Measurements from ENCODE around the gene FHOD3. TPM values are rescaled to one million over a fixed set of nuclear protein-coding genes. Genes with fewer than 3 reads are reported as not detected.

Gene FHOD3
- total and polyA plus RNA-seq, 2 donors = 0.90 to 4.1 TPM

- DNase-seq (ENCODE audit: low read depth in 6 of 9, low spot score in 9 of 9) = no peak
- Histone ChIP-seq H3K4me1 (ENCODE audit: control insufficient read depth in 2 of 2, insufficient read depth in 2 of 2, low read length in 2 of 2) (no peaks in the 10 kb centered on the region), H3K36me3 (ENCODE audit: control insufficient read depth in 2 of 2, insufficient read depth in 2 of 2, low read length in 1 of 2) (no peaks in the 10 kb centered on the region), H3K4me3 (ENCODE audit: low read length in 2 of 2) (no peak overlapping the region), H3K9me3 (ENCODE audit: control insufficient read depth in 2 of 2, insufficient read depth in 1 of 2, low read length in 1 of 2) (no peaks in the 10 kb centered on the region), H3K27me3 (ENCODE audit: control insufficient read depth in 2 of 2, insufficient read depth in 1 of 2, low read length in 1 of 2) (no peaks in the 10 kb centered on the region), H3K27ac (ENCODE audit: low read depth in 1 of 2, low read length in 1 of 2) (no peak overlapping the region)
- WGBS = 95% methylated on average over 6 of the region's 6 CpGs
These were observed 356.4 kb downstream of the FHOD3 start for GRCh38 chr18:36653870-36654269.

- H3K36me3 ChIP-seq (ENCODE audit: control insufficient read depth in 2 of 2, insufficient read depth in 2 of 2, low read length in 1 of 2) = no peaks in the 10 kb centered on the region
- H3K27ac ChIP-seq (ENCODE audit: low read depth in 1 of 2, low read length in 1 of 2) = no peak overlapping the region
- DNase-seq (ENCODE audit: low read depth in 6 of 9, low spot score in 9 of 9) = no peak
- no peak overlapping the region for H3K4me3 ChIP-seq (ENCODE audit: low read length in 2 of 2)
- no peaks in the 10 kb centered on the region for H3K4me1 ChIP-seq (ENCODE audit: control insufficient read depth in 2 of 2, insufficient read depth in 2 of 2, low read length in 2 of 2)
- no peaks in the 10 kb centered on the region for H3K9me3 ChIP-seq (ENCODE audit: control insufficient read depth in 2 of 2, insufficient read depth in 1 of 2, low read length in 1 of 2)
- 92% methylated on average over 6 of the region's 6 CpGs for WGBS
- no peaks in the 10 kb centered on the region for H3K27me3 ChIP-seq (ENCODE audit: control insufficient read depth in 2 of 2, insufficient read depth in 1 of 2, low read length in 1 of 2)
These were observed 357.6 kb downstream of the FHOD3 start for GRCh38 chr18:36655074-36655473.

GRCh38 chr18:36655930-36656329 lies 358.4 kb downstream of the FHOD3 start:
- Histone ChIP-seq H3K4me3 (ENCODE audit: low read length in 2 of 2) (no peak overlapping the region), H3K36me3 (ENCODE audit: control insufficient read depth in 2 of 2, insufficient read depth in 2 of 2, low read length in 1 of 2) (no peaks in the 10 kb centered on the region), H3K27ac (ENCODE audit: low read depth in 1 of 2, low read length in 1 of 2) (no peak overlapping the region), H3K4me1 (ENCODE audit: control insufficient read depth in 2 of 2, insufficient read depth in 2 of 2, low read length in 2 of 2) (no peaks in the 10 kb centered on the region), H3K27me3 (ENCODE audit: control insufficient read depth in 2 of 2, insufficient read depth in 1 of 2, low read length in 1 of 2) (no peaks in the 10 kb centered on the region), H3K9me3 (ENCODE audit: control insufficient read depth in 2 of 2, insufficient read depth in 1 of 2, low read length in 1 of 2) (no peaks in the 10 kb centered on the region)
- no peak for DNase-seq (ENCODE audit: low read depth in 6 of 9, low spot score in 9 of 9)
- whole genome bisulfite sequencing = 68% methylated on average over 4 of the region's 4 CpGs

GRCh38 chr18:36658611-36659010 lies 361.1 kb downstream of the FHOD3 start:
- H3K4me1 ChIP-seq (ENCODE audit: control insufficient read depth in 2 of 2, insufficient read depth in 2 of 2, low read length in 2 of 2) = no peaks in the 10 kb centered on the region
- no peaks in the 10 kb centered on the region for H3K9me3 ChIP-seq (ENCODE audit: control insufficient read depth in 2 of 2, insufficient read depth in 1 of 2, low read length in 1 of 2)
- no peak overlapping the region for H3K27ac ChIP-seq (ENCODE audit: low read depth in 1 of 2, low read length in 1 of 2)
- no peak for DNase-seq (ENCODE audit: low read depth in 6 of 9, low spot score in 9 of 9)
- no peak overlapping the region for H3K4me3 ChIP-seq (ENCODE audit: low read length in 2 of 2)
- 98% methylated on average over 1 of the region's 1 CpG for WGBS
- H3K36me3 ChIP-seq (ENCODE audit: control insufficient read depth in 2 of 2, insufficient read depth in 2 of 2, low read length in 1 of 2) = no peaks in the 10 kb centered on the region
- no peaks in the 10 kb centered on the region for H3K27me3 ChIP-seq (ENCODE audit: control insufficient read depth in 2 of 2, insufficient read depth in 1 of 2, low read length in 1 of 2)

DNA sequence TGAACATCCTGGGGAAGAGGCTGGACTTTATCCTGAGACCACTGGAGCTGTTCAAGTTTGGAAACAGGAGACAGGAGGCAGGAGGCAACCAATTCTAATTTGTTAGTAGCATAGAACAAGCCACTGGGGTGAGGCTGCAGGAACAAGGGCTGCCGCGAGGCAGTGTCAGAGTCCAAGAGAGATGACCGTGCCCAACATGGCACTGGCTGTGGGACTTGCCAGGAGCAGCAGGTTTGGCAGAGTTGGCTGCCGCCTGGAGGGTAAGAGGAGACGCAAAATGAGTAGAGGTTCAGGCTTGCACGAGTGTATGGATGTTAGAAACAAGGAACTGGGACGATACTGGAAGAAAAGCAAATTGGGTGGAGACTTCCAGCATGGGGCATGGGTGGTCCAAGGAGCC lies 362.8 kb downstream of the FHOD3 start:
- no peaks in the 10 kb centered on the region for H3K27me3 ChIP-seq (ENCODE audit: control insufficient read depth in 2 of 2, insufficient read depth in 1 of 2, low read length in 1 of 2)
- no peak for DNase-seq (ENCODE audit: low read depth in 6 of 9, low spot score in 9 of 9)
- no peaks in the 10 kb centered on the region for H3K4me1 ChIP-seq (ENCODE audit: control insufficient read depth in 2 of 2, insufficient read depth in 2 of 2, low read length in 2 of 2)
- H3K27ac ChIP-seq (ENCODE audit: low read depth in 1 of 2, low read length in 1 of 2) = no peak overlapping the region
- 97% methylated on average over 7 of the region's 7 CpGs for WGBS
- no peaks in the 10 kb centered on the region for H3K36me3 ChIP-seq (ENCODE audit: control insufficient read depth in 2 of 2, insufficient read depth in 2 of 2, low read length in 1 of 2)
- no peak overlapping the region for H3K4me3 ChIP-seq (ENCODE audit: low read length in 2 of 2)
- H3K9me3 ChIP-seq (ENCODE audit: control insufficient read depth in 2 of 2, insufficient read depth in 1 of 2, low read length in 1 of 2) = no peaks in the 10 kb centered on the region

DNA sequence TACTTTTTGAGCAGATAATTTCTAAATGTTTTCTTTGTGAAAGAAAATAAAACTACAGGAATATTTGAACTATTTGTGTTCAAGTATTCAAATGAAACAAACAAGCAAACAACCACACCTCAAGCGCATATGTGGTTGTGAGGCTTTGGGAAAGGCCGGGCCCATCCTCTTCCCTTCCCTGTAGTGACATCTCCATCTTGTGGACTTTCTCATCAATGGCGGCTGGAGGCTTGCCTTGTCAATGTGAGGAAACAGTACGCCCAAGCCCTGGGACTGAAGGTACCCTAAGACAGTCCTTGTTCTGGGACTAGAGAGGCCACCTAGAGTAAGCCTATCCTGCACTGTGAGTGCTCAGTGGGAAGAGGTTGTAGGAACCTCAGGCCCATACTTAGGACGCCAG lies 364.5 kb downstream of the FHOD3 start:
- 95% methylated on average over 5 of the region's 5 CpGs for WGBS
- Histone ChIP-seq H3K27me3 (ENCODE audit: control insufficient read depth in 2 of 2, insufficient read depth in 1 of 2, low read length in 1 of 2) (no peaks in the 10 kb centered on the region), H3K27ac (ENCODE audit: low read depth in 1 of 2, low read length in 1 of 2) (no peak overlapping the region), H3K4me1 (ENCODE audit: control insufficient read depth in 2 of 2, insufficient read depth in 2 of 2, low read length in 2 of 2) (no peaks in the 10 kb centered on the region), H3K4me3 (ENCODE audit: low read length in 2 of 2) (no peak overlapping the region), H3K9me3 (ENCODE audit: control insufficient read depth in 2 of 2, insufficient read depth in 1 of 2, low read length in 1 of 2) (no peaks in the 10 kb centered on the region), H3K36me3 (ENCODE audit: control insufficient read depth in 2 of 2, insufficient read depth in 2 of 2, low read length in 1 of 2) (no peaks in the 10 kb centered on the region)
- no peak for DNase-seq (ENCODE audit: low read depth in 6 of 9, low spot score in 9 of 9)

DNA sequence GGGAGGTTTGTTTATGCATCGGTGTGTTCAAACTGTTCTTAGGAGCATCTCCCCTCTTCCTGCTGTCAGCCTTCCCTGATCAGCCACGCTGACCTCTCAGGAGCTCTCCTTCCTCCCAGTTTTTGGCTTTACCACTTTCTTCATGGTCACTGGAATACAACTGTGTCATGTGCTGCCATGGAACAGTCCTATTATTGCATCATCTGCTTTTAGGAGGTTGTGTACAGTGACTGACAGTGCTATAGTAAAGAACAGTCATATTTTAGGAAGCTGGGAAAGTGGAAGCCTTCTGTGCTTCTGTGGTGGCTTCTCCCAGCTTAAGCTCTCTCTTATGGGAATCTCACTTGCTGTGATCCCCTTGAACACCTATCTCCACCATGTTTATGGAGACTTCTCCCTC lies 365.8 kb downstream of the FHOD3 start:
- no peaks in the 10 kb centered on the region for H3K9me3 ChIP-seq (ENCODE audit: control insufficient read depth in 2 of 2, insufficient read depth in 1 of 2, low read length in 1 of 2)
- no peak overlapping the region for H3K4me3 ChIP-seq (ENCODE audit: low read length in 2 of 2)
- no peak overlapping the region for H3K27ac ChIP-seq (ENCODE audit: low read depth in 1 of 2, low read length in 1 of 2)
- H3K36me3 ChIP-seq (ENCODE audit: control insufficient read depth in 2 of 2, insufficient read depth in 2 of 2, low read length in 1 of 2) = no peaks in the 10 kb centered on the region
- no peak for DNase-seq (ENCODE audit: low read depth in 6 of 9, low spot score in 9 of 9)
- no peaks in the 10 kb centered on the region for H3K27me3 ChIP-seq (ENCODE audit: control insufficient read depth in 2 of 2, insufficient read depth in 1 of 2, low read length in 1 of 2)
- 92% methylated on average over 2 of the region's 2 CpGs for whole genome bisulfite sequencing
- no peaks in the 10 kb centered on the region for H3K4me1 ChIP-seq (ENCODE audit: control insufficient read depth in 2 of 2, insufficient read depth in 2 of 2, low read length in 2 of 2)

GRCh38 chr18:36665952-36666351 lies 368.4 kb downstream of the FHOD3 start:
- no peak overlapping the region for H3K4me3 ChIP-seq (ENCODE audit: low read length in 2 of 2)
- H3K27ac ChIP-seq (ENCODE audit: low read depth in 1 of 2, low read length in 1 of 2) = no peak overlapping the region
- H3K36me3 ChIP-seq (ENCODE audit: control insufficient read depth in 2 of 2, insufficient read depth in 2 of 2, low read length in 1 of 2) = no peaks in the 10 kb centered on the region
- no peaks in the 10 kb centered on the region for H3K27me3 ChIP-seq (ENCODE audit: control insufficient read depth in 2 of 2, insufficient read depth in 1 of 2, low read length in 1 of 2)
- WGBS = 90% methylated on average over 1 of the region's 1 CpG
- H3K4me1 ChIP-seq (ENCODE audit: control insufficient read depth in 2 of 2, insufficient read depth in 2 of 2, low read length in 2 of 2) = no peaks in the 10 kb centered on the region
- no peaks in the 10 kb centered on the region for H3K9me3 ChIP-seq (ENCODE audit: control insufficient read depth in 2 of 2, insufficient read depth in 1 of 2, low read length in 1 of 2)
- no peak for DNase-seq (ENCODE audit: low read depth in 6 of 9, low spot score in 9 of 9)

GRCh38 chr18:36667811-36668210 lies 370.3 kb downstream of the FHOD3 start:
- DNase-seq (ENCODE audit: low read depth in 6 of 9, low spot score in 9 of 9) = no peak
- H3K27me3 ChIP-seq (ENCODE audit: control insufficient read depth in 2 of 2, insufficient read depth in 1 of 2, low read length in 1 of 2) = no peaks in the 10 kb centered on the region
- H3K4me3 ChIP-seq (ENCODE audit: low read length in 2 of 2) = no peak overlapping the region
- no peaks in the 10 kb centered on the region for H3K36me3 ChIP-seq (ENCODE audit: control insufficient read depth in 2 of 2, insufficient read depth in 2 of 2, low read length in 1 of 2)
- WGBS = 88% methylated on average over 1 of the region's 1 CpG
- H3K9me3 ChIP-seq (ENCODE audit: control insufficient read depth in 2 of 2, insufficient read depth in 1 of 2, low read length in 1 of 2) = no peaks in the 10 kb centered on the region
- H3K4me1 ChIP-seq (ENCODE audit: control insufficient read depth in 2 of 2, insufficient read depth in 2 of 2, low read length in 2 of 2) = no peaks in the 10 kb centered on the region
- H3K27ac ChIP-seq (ENCODE audit: low read depth in 1 of 2, low read length in 1 of 2) = no peak overlapping the region

- Histone ChIP-seq H3K27ac (ENCODE audit: low read depth in 1 of 2, low read length in 1 of 2) (no peak overlapping the region), H3K27me3 (ENCODE audit: control insufficient read depth in 2 of 2, insufficient read depth in 1 of 2, low read length in 1 of 2) (no peaks in the 10 kb centered on the region), H3K9me3 (ENCODE audit: control insufficient read depth in 2 of 2, insufficient read depth in 1 of 2, low read length in 1 of 2) (no peaks in the 10 kb centered on the region), H3K4me3 (ENCODE audit: low read length in 2 of 2) (no peak overlapping the region), H3K36me3 (ENCODE audit: control insufficient read depth in 2 of 2, insufficient read depth in 2 of 2, low read length in 1 of 2) (no peaks in the 10 kb centered on the region), H3K4me1 (ENCODE audit: control insufficient read depth in 2 of 2, insufficient read depth in 2 of 2, low read length in 2 of 2) (no peaks in the 10 kb centered on the region)
- 97% methylated on average over 1 of the region's 1 CpG for WGBS
- DNase-seq (ENCODE audit: low read depth in 6 of 9, low spot score in 9 of 9) = no peak
These were observed 370.8 kb downstream of the FHOD3 start for GRCh38 chr18:36668349-36668748.

Measured in thymus (tissue), 11 donors.